HT1080 (cell line): Measurements from ENCODE around the gene GALT. TPM values are rescaled to one million over a fixed set of nuclear protein-coding genes. Genes with fewer than 3 reads are reported as not detected.

ENCODE experiments used
- DNase-seq: peaks from one replicate; pipeline ENCODE4 v3.0.0-alpha.2; 2015; ENCODE audit warnings: low read depth
- small RNA-seq: library from RNA; depleted of rRNA; stranded (forward); fragments of <200 nt; gene quantifications from one replicate; pipeline ENCODE3, GENCODE V24; 2014
- total RNA-seq: library from RNA; depleted of rRNA; stranded (reverse); fragments of >200 nt; shearing (Covaris generic); gene quantifications from 2 replicates; pipeline ENCODE4 v1.2.3, GENCODE V29; 2014; rRNA removed

GALT gene
- total RNA-seq, 1 experiment from 2014 or later, result 15.0 TPM

DNA sequence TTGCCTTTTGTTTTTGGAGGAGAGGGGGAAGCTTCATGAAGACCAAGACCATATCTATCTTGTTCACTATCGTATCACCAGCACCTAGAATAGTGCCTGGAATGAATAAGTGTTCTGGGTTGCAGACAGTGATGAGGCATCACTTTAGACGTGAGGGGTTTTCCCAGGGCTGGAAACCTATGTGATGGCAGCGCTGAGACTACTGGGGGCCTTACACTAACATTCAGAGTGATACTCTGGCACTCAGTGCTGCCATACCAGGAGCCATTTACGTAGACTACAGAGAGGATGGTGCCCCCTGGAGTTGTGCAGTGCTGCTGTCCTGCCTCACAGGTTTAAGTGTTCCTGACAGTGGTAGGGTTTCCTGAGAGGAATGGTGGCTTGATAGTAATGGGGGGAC lies 37.7 kb downstream of the GALT start:
- no peak for DNase-seq

- DNase-seq, result no peak
These were observed 38.3 kb downstream of the GALT start for GRCh38 chr9:34684816-34685215.

DNA sequence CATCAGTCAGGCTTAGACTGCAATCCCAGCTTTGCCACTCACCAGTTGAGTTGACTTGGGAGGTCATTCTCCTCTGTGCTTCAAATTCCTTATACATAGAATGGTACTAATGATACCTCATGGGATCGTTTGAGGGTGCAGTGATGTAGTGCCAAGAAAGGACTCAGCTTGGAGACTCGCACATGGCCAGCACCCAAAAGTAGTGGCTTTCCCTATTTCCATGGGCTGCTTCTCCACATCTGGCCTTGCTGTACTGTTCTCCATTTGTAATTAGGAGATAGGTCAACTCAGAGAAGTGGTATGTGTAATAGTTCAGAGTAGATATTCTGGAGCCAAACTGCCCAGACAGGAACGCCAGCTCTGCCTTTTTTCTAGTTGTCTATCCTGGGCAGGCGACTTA lies 39.1 kb downstream of the GALT start:
- no peak for DNase-seq

GRCh38 chr9:34686231-34686630 lies 39.8 kb downstream of the GALT start:
- DNase-seq, result no peak

DNA sequence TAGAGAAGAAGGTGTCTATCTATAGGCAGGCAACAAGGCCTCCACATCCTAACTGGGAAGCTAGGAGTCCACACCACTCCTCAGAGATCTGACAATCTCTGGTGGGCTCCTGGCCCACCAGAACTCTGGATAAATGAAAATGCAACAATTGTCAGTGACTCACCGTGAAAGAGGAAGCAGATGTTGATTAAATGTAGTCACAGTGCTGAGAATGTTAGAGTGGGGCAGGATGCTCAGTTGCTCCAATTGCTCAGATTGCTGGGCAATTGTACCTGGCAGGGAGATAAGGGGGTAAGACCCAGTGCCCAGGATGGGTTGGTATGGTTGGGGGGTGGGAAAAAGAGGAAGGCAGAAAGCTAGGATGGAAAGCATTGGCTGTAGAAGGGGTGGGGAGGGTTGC lies 40.3 kb downstream of the GALT start:
- no peak for DNase-seq

- no peak for DNase-seq
These were observed 41.0 kb downstream of the GALT start for GRCh38 chr9:34687276-34688030.

GRCh38 chr9:34688329-34689115 lies 42.0 kb downstream of the GALT start:
- no peak for DNase-seq

DNA sequence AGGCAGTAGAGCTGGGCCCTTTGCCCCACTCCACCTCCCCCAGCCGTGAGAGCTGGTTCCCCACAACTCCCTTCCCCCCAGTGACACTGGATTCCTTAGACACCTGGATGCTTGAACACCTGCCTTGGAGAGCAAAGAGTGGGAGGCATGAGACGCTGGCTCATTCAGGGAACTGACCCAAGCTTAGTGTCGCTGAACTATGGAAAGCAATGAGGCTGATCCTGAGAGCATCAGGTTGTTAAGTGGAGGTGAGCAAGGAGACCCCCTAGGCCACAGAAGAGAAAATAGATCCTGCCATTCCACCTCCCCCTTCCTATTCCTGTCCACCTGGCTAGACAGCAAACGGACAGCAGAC lies 42.6 kb downstream of the GALT start:
- no peak for DNase-seq

DNA sequence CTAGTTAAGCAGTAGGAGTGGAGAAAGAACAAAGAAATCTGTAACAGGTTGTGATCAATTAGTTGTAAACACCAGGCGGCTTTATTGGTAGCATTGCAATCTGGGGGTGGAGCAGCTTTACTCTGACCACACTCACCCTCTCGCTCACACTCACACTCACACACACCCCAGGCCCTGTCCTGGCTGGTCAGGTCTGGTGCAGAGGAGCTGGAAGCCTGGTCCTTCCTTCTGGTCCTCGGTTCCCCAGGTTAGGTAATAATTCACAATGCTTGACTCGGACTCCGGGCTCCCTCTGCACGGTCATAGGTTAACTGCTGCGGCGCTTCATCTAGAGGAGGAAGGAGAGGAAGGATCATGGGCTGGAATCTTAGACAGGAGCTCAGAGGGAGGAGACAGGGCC lies 43.0 kb downstream of the GALT start:
- no peak for DNase-seq

DNA sequence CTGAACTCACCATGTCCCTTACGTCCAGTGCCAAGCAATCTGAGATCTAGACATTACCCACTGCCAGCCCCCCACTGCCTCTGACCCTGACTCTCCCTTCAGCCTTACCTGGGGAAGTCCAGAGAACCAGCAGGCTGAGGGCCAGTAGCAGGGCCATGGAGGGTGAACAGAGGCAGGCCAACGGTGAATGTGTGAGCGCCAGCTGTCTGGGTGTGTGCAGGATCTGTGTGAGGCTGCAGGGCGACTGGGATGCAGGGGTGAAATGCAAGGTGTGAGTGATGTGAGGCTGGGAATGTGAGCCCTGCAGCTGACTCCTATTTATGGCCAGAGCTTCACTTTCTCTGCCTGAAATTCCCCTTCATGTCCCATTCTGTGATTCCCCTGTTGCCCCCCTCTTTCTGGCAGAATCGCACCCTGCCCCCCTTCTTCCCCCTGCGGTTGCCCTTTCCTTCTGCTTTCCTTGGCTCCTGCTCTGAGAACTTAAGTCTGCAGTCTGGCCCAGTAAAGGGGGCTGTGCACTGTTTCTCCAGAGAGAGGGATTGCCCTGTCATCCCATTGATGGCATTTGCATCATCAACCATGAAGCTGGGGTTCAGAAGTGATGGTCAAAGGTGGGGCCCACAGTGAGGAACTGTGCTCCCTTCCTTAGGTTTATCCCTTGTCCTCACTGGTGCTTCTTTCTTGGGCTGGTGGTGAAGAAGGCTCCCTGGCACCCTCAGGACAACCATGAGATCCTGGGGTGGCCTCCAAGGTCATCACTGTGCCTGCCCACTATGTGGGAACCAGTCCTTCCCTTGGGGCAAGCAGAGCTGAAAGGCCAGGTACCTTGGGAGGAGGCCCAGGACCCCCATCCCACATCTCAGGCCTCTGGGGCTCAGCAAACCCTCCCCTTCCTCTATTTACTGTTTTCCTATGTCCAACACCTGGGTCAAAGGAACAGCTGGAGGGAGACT lies 44.8 kb downstream of the GALT start, which contains the start of gene CCL19:
CCL19 (minus strand) TSS at position 294 of the 953 bp plus-strand sequence; CDS start at position 157, 137 bp downstream.
- no peak for DNase-seq

DNA sequence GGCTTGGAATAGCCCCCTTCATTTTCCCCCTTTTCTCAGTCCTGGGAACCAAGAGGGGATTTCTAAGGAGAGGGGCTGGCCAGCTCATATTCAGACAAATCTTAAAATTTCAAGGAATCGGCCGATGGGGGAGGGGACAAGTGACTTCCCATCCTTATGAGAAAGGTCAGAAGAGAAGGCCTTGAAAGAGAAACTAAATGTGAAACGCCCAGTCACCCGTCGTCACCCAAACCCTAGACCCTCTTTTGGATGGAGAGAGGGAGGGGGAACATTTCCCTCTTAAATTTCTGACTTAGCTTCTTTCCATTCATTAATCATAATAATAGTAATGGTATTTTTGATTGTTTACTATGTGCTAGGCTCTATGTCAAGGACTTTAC lies 45.5 kb downstream of the GALT start:
- no peak for DNase-seq

GRCh38 chr9:34693560-34693959 lies 47.1 kb downstream of the GALT start:
- DNase-seq, result no peak

GRCh38 chr9:34694811-34695210 lies 48.3 kb downstream of the GALT start:
- DNase-seq, result no peak

Small RNAs within 50 kb of the gene (small RNA-seq; reads per million reads assigned to genes)
- not detected for gene CCL27

Other genes with a start within 250 kb of the GALT start
- 12.1 and 13.5 TPM in 2 replicates for gene FAM219A, start 188.1 kb upstream of the GALT start, total RNA-seq
- not detected in 2 replicates for gene DNAI1, start 187.9 kb upstream of the GALT start, total RNA-seq
- gene ENHO, start 123.7 kb upstream of the GALT start, total RNA-seq, result 5.0 TPM in 2 replicates
- not detected in 2 replicates for gene CNTFR, start 57.0 kb upstream of the GALT start, total RNA-seq
- 30.3 and 43.1 TPM in 2 replicates for gene RPP25L, start 34.6 kb upstream of the GALT start, total RNA-seq
- gene DCTN3, start 26.2 kb upstream of the GALT start, total RNA-seq, result 104 and 105 TPM in 2 replicates
- not detected in 2 replicates for gene ARID3C, start 17.6 kb upstream of the GALT start, total RNA-seq
- gene SIGMAR1, start 8.9 kb upstream of the GALT start, total RNA-seq, result 142 and 178 TPM in 2 replicates
- gene IL11RA, start 5.5 kb downstream of the GALT start, total RNA-seq, result 4.8 and 6.2 TPM in 2 replicates
- gene CCL27, start 16.0 kb downstream of the GALT start, total RNA-seq, result 0.26 TPM in 1 of 2 replicates, not detected in the other
- not detected in 2 replicates for gene CCL19, start 44.6 kb downstream of the GALT start, total RNA-seq
- gene CCL21, start 63.5 kb downstream of the GALT start, total RNA-seq, result not detected in 2 replicates